DMS53 treated with DMSO at 0.1 percent for 48 hours (cell line): ENCODE measurements around the gene IP6K3.

Experiments
- DNase-seq: peaks from one replicate; lab custom pipeline; 2025; ENCODE audit not compliant: unreplicated experiment; lab: John Stamatoyannopoulos, UW

Gene IP6K3

GRCh38 chr6:33746651-33747100 lies at the start of gene IP6K3:
Gene IP6K3 (minus strand): TSS chr6:33746905. CDS start chr6:33735476, 11,429 bp downstream.
- DNase-seq = no peak

- DNase-seq = no peak
Observed at GRCh38 chr6:33794910-33795623, 48.4 kb upstream of the IP6K3 start.

GRCh38 chr6:33792981-33793380 lies 46.3 kb upstream of the IP6K3 start:
- no peak for DNase-seq

GRCh38 chr6:33791620-33792019 lies 44.9 kb upstream of the IP6K3 start:
- no peak for DNase-seq

- no peak for DNase-seq
Observed at GRCh38 chr6:33790910-33791309, 44.2 kb upstream of the IP6K3 start.

GRCh38 chr6:33790379-33790778 lies 43.7 kb upstream of the IP6K3 start:
- DNase-seq = no peak

GRCh38 chr6:33789550-33789895 lies 42.8 kb upstream of the IP6K3 start:
- DNase-seq = no peak

GRCh38 chr6:33788694-33789549 lies 42.2 kb upstream of the IP6K3 start, which contains the start of gene LEMD2:
Gene LEMD2 (minus strand): TSS chr6:33789130. CDS start chr6:33789116, 14 bp downstream.
- peak; percentile 71 for DNase-seq

GRCh38 chr6:33787954-33788693 lies 41.4 kb upstream of the IP6K3 start:
- DNase-seq = peak; percentile 53

GRCh38 chr6:33787346-33787953 lies 40.7 kb upstream of the IP6K3 start:
- no peak for DNase-seq

GRCh38 chr6:33786736-33787135 lies 40.0 kb upstream of the IP6K3 start:
- DNase-seq = no peak

- no peak for DNase-seq
Observed at GRCh38 chr6:33785778-33786177, 39.1 kb upstream of the IP6K3 start.

GRCh38 chr6:33784787-33785186 lies 38.1 kb upstream of the IP6K3 start:
- no peak for DNase-seq

- DNase-seq = no peak
Observed at GRCh38 chr6:33783781-33784520, 37.2 kb upstream of the IP6K3 start.

GRCh38 chr6:33782561-33782960 lies 35.9 kb upstream of the IP6K3 start:
- DNase-seq = no peak

- no peak for DNase-seq
Observed at GRCh38 chr6:33781131-33781975, 34.6 kb upstream of the IP6K3 start.

GRCh38 chr6:33779895-33780294 lies 33.2 kb upstream of the IP6K3 start:
- no peak for DNase-seq

GRCh38 chr6:33779290-33779689 lies 32.6 kb upstream of the IP6K3 start:
- no peak for DNase-seq

GRCh38 chr6:33778444-33779121 lies 31.9 kb upstream of the IP6K3 start:
- no peak for DNase-seq
